ENCODE data around the gene WNT3.
"Not testable (repeated sequence)": the region's sequence is repeated elsewhere in the genome, so short reads cannot be mapped to it uniquely, and the experiment has no call there.

WNT3 gene

GRCh38 chr17:46842835-46843234 lies 24.3 kb upstream of the WNT3 start:
- Histone ChIP-seq H3K36me3 (ENCODE audit: insufficient read depth, low read length) (no peaks in the 10 kb centered on the region), H3K9me2 (ENCODE audit: low read depth, low read length) (no peaks in the 10 kb centered on the region), H3K9ac (ENCODE audit: low read length) (no peak overlapping the region), H3K27me3 (ENCODE audit: insufficient read depth, low read length) (0 out of 2 replicates have a peak, but pooled peaks cover 4% of the 10 kb centered on the region), H3F3A (ENCODE audit: insufficient read depth, low read length) (no peaks in the 10 kb centered on the region), H3K4me1 (ENCODE audit: insufficient read depth, low read length, severe bottlenecking) (no peaks in the 10 kb centered on the region), H4K20me1 (ENCODE audit: insufficient read depth, low read length) (no peaks in the 10 kb centered on the region), H2AFZ (ENCODE audit: low read length) (no peak overlapping the region), H3K4me3 (ENCODE audit: low read depth, low read length, poor library complexity, severe bottlenecking) (no peak overlapping the region), H3K27ac (ENCODE audit: low read depth, low read length, poor library complexity, severe bottlenecking) (no peak overlapping the region), H3K4me2 (ENCODE audit: low read length) (no peak overlapping the region), H3K9me3 (ENCODE audit: low read length) (peaks cover 11% of the 10 kb centered on the region), H3K79me2 (ENCODE audit: insufficient read depth, low read length) (no peaks in the 10 kb centered on the region)
- no peak for TF ChIP-seq EZH2 (IDR thresholded peaks at IDR 0.05; ENCODE audit: borderline replicate concordance, low read length)
- TF ChIP-seq CTCF (IDR thresholded peaks at IDR 0.05; ENCODE audit: low read length), result peak; percentile 66

- no peak overlapping the region for H3K4me3 ChIP-seq (ENCODE audit: low read depth, low read length, poor library complexity, severe bottlenecking)
- H2AFZ ChIP-seq (ENCODE audit: low read length), result no peak overlapping the region
Measured at GRCh38 chr17:46841561-46842379, 23.3 kb upstream of the WNT3 start.

GRCh38 chr17:46840596-46840995 lies 22.1 kb upstream of the WNT3 start:
- not testable (repeated sequence) for H3K4me2 ChIP-seq (ENCODE audit: low read length); H3K9ac ChIP-seq (ENCODE audit: low read length); H3K79me2 ChIP-seq (ENCODE audit: insufficient read depth, low read length); H3K27me3 ChIP-seq (ENCODE audit: insufficient read depth, low read length); H3K4me3 ChIP-seq (ENCODE audit: low read depth, low read length, poor library complexity, severe bottlenecking); H3K4me1 ChIP-seq (ENCODE audit: insufficient read depth, low read length, severe bottlenecking); H2AFZ ChIP-seq (ENCODE audit: low read length); H3F3A ChIP-seq (ENCODE audit: insufficient read depth, low read length); H4K20me1 ChIP-seq (ENCODE audit: insufficient read depth, low read length); H3K9me2 ChIP-seq (ENCODE audit: low read depth, low read length); H3K36me3 ChIP-seq (ENCODE audit: insufficient read depth, low read length); H3K27ac ChIP-seq (ENCODE audit: low read depth, low read length, poor library complexity, severe bottlenecking)
- H3K9me3 ChIP-seq (ENCODE audit: low read length), result peaks cover 11% of the 10 kb centered on the region

More at GRCh38 chr17:46841561-46842379, 23.3 kb upstream of the WNT3 start:
- H3K9ac ChIP-seq (ENCODE audit: low read length), result no peak overlapping the region
- no peak overlapping the region; the same call in 1 of the 2 replicates for H3K4me2 ChIP-seq (ENCODE audit: low read length)
- H3K27me3 ChIP-seq (ENCODE audit: insufficient read depth, low read length), result 0 out of 2 replicates have a peak, but pooled peaks cover 4% of the 10 kb centered on the region
- peaks cover 11% of the 10 kb centered on the region for H3K9me3 ChIP-seq (ENCODE audit: low read length)
- no peaks in the 10 kb centered on the region for H3K9me2 ChIP-seq (ENCODE audit: low read depth, low read length)
- no peaks in the 10 kb centered on the region for H3K79me2 ChIP-seq (ENCODE audit: insufficient read depth, low read length)
- no peaks in the 10 kb centered on the region for H3K36me3 ChIP-seq (ENCODE audit: insufficient read depth, low read length)
- TF ChIP-seq CTCF (IDR thresholded peaks at IDR 0.05; ENCODE audit: low read length) (peak; percentile 64), EZH2 (IDR thresholded peaks at IDR 0.05; ENCODE audit: borderline replicate concordance, low read length) (no peak)
- no peaks in the 10 kb centered on the region for H4K20me1 ChIP-seq (ENCODE audit: insufficient read depth, low read length)
- H3K4me1 ChIP-seq (ENCODE audit: insufficient read depth, low read length, severe bottlenecking), result no peaks in the 10 kb centered on the region
- H3F3A ChIP-seq (ENCODE audit: insufficient read depth, low read length), result no peaks in the 10 kb centered on the region
- no peak overlapping the region for H3K27ac ChIP-seq (ENCODE audit: low read depth, low read length, poor library complexity, severe bottlenecking)

GRCh38 chr17:46839211-46839610 lies 20.7 kb upstream of the WNT3 start:
- H3K9me2 ChIP-seq (ENCODE audit: low read depth, low read length), result no peaks in the 10 kb centered on the region
- H2AFZ ChIP-seq (ENCODE audit: low read length), result no peak overlapping the region
- H3K4me2 ChIP-seq (ENCODE audit: low read length), result no peak overlapping the region
- no peak overlapping the region for H3K27ac ChIP-seq (ENCODE audit: low read depth, low read length, poor library complexity, severe bottlenecking)
- no peaks in the 10 kb centered on the region for H3K79me2 ChIP-seq (ENCODE audit: insufficient read depth, low read length)
- H3K27me3 ChIP-seq (ENCODE audit: insufficient read depth, low read length), result no peaks in the 10 kb centered on the region
- no peaks in the 10 kb centered on the region for H3F3A ChIP-seq (ENCODE audit: insufficient read depth, low read length)
- no peaks in the 10 kb centered on the region for H3K36me3 ChIP-seq (ENCODE audit: insufficient read depth, low read length)
- H3K4me1 ChIP-seq (ENCODE audit: insufficient read depth, low read length, severe bottlenecking), result no peaks in the 10 kb centered on the region
- peaks cover 11% of the 10 kb centered on the region for H3K9me3 ChIP-seq (ENCODE audit: low read length)
- TF ChIP-seq CTCF (IDR thresholded peaks at IDR 0.05; ENCODE audit: low read length) (no peak), EZH2 (IDR thresholded peaks at IDR 0.05; ENCODE audit: borderline replicate concordance, low read length) (no peak)
- H3K9ac ChIP-seq (ENCODE audit: low read length), result no peak overlapping the region
- H3K4me3 ChIP-seq (ENCODE audit: low read depth, low read length, poor library complexity, severe bottlenecking), result no peak overlapping the region
- no peaks in the 10 kb centered on the region for H4K20me1 ChIP-seq (ENCODE audit: insufficient read depth, low read length)

Measured in OCI-LY1 (cell line).